Sigmoid colon (tissue), 7 donors: Measurements from ENCODE around the gene IKZF1. TPM values are rescaled to one million over a fixed set of nuclear protein-coding genes. Genes with fewer than 3 reads are reported as not detected.

Experiments used
- DNase-seq: peaks from one replicate; pipeline ENCODE4 v3.0.0-alpha.2; 2019
- H3K27ac ChIP-seq, 4 donors: fragments of 200-600 bp; sonication (generic); one replicate each; pipeline ENCODE4 v1.5.1; 2016 to 2019; ENCODE audit warnings: mild to moderate bottlenecking in 1 of 4
- H3K27me3 ChIP-seq, 3 donors: fragments of 200-600 bp; sonication (generic); one replicate each; pipeline ENCODE4 v1.5.1; 2019; ENCODE audit warnings: mild to moderate bottlenecking in 1 of 3
- H3K36me3 ChIP-seq, 4 donors: fragments of 200-600 bp; sonication (generic); one replicate each; pipeline ENCODE4 v1.5.1; 2016 to 2019
- H3K4me1 ChIP-seq, 4 donors: fragments of 200-600 bp; sonication (generic); one replicate each; pipeline ENCODE4 v1.5.1; 2017 to 2019
- H3K4me3 ChIP-seq, 4 donors: fragments of 200-600 bp; sonication (generic); one replicate each; pipeline ENCODE4 v1.5.1; 2017 to 2019; ENCODE audit warnings: mild to moderate bottlenecking in 2 of 4, moderate library complexity in 1 of 4
- H3K9me3 ChIP-seq, 4 donors: fragments of 200-600 bp in 3 of 4; sonication (generic) in 3 of 4; one replicate each; pipeline versions ENCODE4 v1.5.1 to v1.6.1; 2013 to 2019
- CTCF ChIP-seq, 4 experiments: fragments of 450-650 bp in 3 of 4; fragments of 200-600 bp in 1 of 4; IDR thresholded peaks; one replicate each; pipeline ENCODE4 v1.5.1; 2016 to 2019; ENCODE audit warnings: antibody characterized with exemption in 4 of 4, mild to moderate bottlenecking in 3 of 4, moderate library complexity in 2 of 4
- EP300 ChIP-seq, 4 donors: sonication (generic); formaldehyde crosslinking; IDR thresholded peaks; one replicate each; pipeline ENCODE4 v1.6.1; 2017; ENCODE audit warnings: antibody characterized with exemption in 4 of 4
- POLR2A ChIP-seq, 2 donors: fragments of 450-650 bp; IDR thresholded peaks; one replicate each; pipeline ENCODE4 v1.6.1; 2016; ENCODE audit warnings: antibody characterized with exemption in 2 of 2, mild to moderate bottlenecking in 2 of 2, moderate library complexity in 2 of 2
- POLR2AphosphoS5 ChIP-seq, 4 donors: sonication (generic); formaldehyde crosslinking; IDR thresholded peaks; one replicate each; pipeline ENCODE4 v1.6.1; 2017; ENCODE audit warnings: antibody characterized with exemption in 4 of 4
- WGBS, 2 donors: extraction: QIAGEN DNeasy Blood & Tissue Kit; methylation state at CpG; one replicate each; pipeline ENCODE4 v1.1.7; 2013; 5-methylcytosine and 5-hydroxymethylcytosine counted together
- intact Hi-C: fragments of 100-400 bp; cut with DNase I; formaldehyde crosslinking; loops from one replicate; pipeline ENCODE4 v1.15.1; 2023
- polyA plus RNA-seq, 3 donors: library from polyadenylated mRNA; stranded (reverse); fragments of 200-250 nt; gene quantifications; one replicate each; pipeline ENCODE4 v1.2.3, GENCODE V29; 2013
- total RNA-seq, 4 donors: library from RNA; depleted of rRNA; stranded (reverse); fragments of >200 nt; gene quantifications; one replicate each; pipeline ENCODE4 v1.1.0, GENCODE V29; 2016
- donor health status: healthy with polysubstance abuse.
- donor health status: Bipolar disorder and iron deficiency.
- donor health status: healthy.

Gene IKZF1
- total and polyA plus RNA-seq, 7 donors, result 1.8 to 29.9 (median 6.4) TPM

GRCh38 chr7:50397320-50397970 is 92.9 kb downstream of the IKZF1 start:
- no peak overlapping the region for H3K27ac ChIP-seq
- TF ChIP-seq POLR2A (IDR thresholded peaks at IDR 0.05), result no peak
- TF ChIP-seq CTCF (IDR thresholded peaks at IDR 0.05), result no peak
- TF ChIP-seq EP300 (IDR thresholded peaks at IDR 0.05), result no peak
- TF ChIP-seq POLR2AphosphoS5 (IDR thresholded peaks at IDR 0.05), result no peak
- intact Hi-C loops, result no loop called here
- no peak for DNase-seq
- H3K36me3 ChIP-seq, result no peaks in the 10 kb centered on the region
- no peaks in the 10 kb centered on the region for H3K4me1 ChIP-seq
- WGBS, 2 donors, result 77 to 82% methylated on average over 2 of the region's 2 CpGs
- no peaks in the 10 kb centered on the region for H3K9me3 ChIP-seq
- peaks cover 3 to 30% (median 21%) of the 10 kb centered on the region in 3 donors for H3K27me3 ChIP-seq
- no peak overlapping the region for H3K4me3 ChIP-seq

DNA sequence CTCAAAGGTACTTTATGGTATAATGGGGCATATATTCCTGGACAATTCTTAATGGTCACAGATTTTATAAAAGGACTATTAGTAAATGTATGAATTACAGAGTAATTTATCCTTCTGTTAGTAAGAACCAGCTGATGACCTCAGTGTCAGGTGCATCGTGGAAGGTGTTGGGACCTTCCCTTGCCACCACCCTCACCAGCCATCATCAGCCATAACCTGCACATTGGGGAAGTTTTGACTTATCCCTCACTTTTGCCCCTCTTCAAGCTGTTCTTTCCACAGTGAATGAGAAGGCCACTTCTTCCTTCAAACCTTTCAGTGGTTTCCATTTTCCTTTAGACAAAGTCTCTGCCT is 93.4 kb downstream of the IKZF1 start:
- peaks cover 3 to 30% (median 21%) of the 10 kb centered on the region in 3 donors for H3K27me3 ChIP-seq
- TF ChIP-seq EP300 (IDR thresholded peaks at IDR 0.05), result no peak
- no peak for TF ChIP-seq CTCF (IDR thresholded peaks at IDR 0.05)
- TF ChIP-seq POLR2AphosphoS5 (IDR thresholded peaks at IDR 0.05), result no peak
- no peak for DNase-seq
- H3K27ac ChIP-seq, result no peak overlapping the region
- no peaks in the 10 kb centered on the region for H3K9me3 ChIP-seq
- no peaks in the 10 kb centered on the region for H3K36me3 ChIP-seq
- intact Hi-C loops, result no loop called here
- H3K4me1 ChIP-seq, result no peaks in the 10 kb centered on the region
- no peak overlapping the region for H3K4me3 ChIP-seq
- 74% methylated on average over 1 of the region's 1 CpG for WGBS, 2 donors

DNA sequence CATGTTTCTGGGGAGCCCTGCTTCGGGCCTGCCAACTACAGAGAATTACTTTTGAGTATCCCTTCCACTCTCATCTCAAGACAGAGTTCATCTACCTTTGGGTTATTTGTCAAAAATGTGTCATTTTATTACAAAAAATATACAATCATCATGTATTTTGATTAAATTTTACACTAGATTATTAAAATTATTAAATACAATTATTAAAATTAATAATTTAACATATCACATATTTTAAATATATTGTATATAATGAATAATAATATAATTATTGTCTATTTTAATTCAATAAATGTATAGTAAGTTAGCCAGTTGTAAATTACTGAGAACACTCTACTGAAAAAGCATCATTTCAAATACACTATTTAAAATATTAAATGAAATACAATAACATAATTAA is 94.7 kb downstream of the IKZF1 start:
- no peak for DNase-seq
- Histone ChIP-seq H3K27ac (no peak overlapping the region), H3K27me3 (peaks cover 3 to 30% (median 21%) of the 10 kb centered on the region in 3 donors), H3K36me3 (no peaks in the 10 kb centered on the region), H3K4me1 (no peaks in the 10 kb centered on the region), H3K4me3 (no peak overlapping the region), H3K9me3 (no peaks in the 10 kb centered on the region)
- intact Hi-C loops, result no loop called here
- WGBS, 2 donors, result 71 to 92% methylated on average over 1 of the region's 1 CpG
- no peak for TF ChIP-seq POLR2AphosphoS5 (IDR thresholded peaks at IDR 0.05)
- TF ChIP-seq POLR2A (IDR thresholded peaks at IDR 0.05), result no peak
- TF ChIP-seq EP300 (IDR thresholded peaks at IDR 0.05), result no peak
- no peak for TF ChIP-seq CTCF (IDR thresholded peaks at IDR 0.05)

DNA sequence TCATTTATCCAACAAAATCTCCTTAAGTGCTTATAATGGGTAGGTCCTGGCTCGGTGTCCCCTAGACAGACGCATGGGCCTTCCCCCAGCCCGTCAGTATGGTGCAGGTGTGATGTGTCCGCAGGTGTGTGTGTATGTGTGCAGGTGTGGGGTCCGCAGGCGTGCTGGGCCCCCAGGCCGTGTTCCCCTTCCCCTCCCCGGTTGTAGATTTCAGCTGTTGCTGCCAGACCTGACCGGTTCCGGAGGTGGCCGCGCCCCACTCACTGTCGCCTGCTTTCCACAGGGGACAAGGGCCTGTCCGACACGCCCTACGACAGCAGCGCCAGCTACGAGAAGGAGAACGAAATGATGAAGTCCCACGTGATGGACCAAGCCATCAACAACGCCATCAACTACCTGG is 95.1 kb downstream of the IKZF1 start:
- TF ChIP-seq EP300 (IDR thresholded peaks at IDR 0.05) (no peak), CTCF (IDR thresholded peaks at IDR 0.05) (no peak), POLR2AphosphoS5 (IDR thresholded peaks at IDR 0.05) (no peak), POLR2A (IDR thresholded peaks at IDR 0.05) (no peak)
- 56 to 74% methylated on average over 21 of the region's 21 CpGs for WGBS, 2 donors
- H3K27me3 ChIP-seq, result peaks cover 3 to 30% (median 21%) of the 10 kb centered on the region in 3 donors
- DNase-seq, result no peak
- H3K4me1 ChIP-seq, result no peaks in the 10 kb centered on the region
- H3K9me3 ChIP-seq, result no peaks in the 10 kb centered on the region
- no peak overlapping the region for H3K4me3 ChIP-seq
- H3K27ac ChIP-seq, result no peak overlapping the region
- intact Hi-C loops, result no loop called here
- H3K36me3 ChIP-seq, result no peaks in the 10 kb centered on the region

DNA sequence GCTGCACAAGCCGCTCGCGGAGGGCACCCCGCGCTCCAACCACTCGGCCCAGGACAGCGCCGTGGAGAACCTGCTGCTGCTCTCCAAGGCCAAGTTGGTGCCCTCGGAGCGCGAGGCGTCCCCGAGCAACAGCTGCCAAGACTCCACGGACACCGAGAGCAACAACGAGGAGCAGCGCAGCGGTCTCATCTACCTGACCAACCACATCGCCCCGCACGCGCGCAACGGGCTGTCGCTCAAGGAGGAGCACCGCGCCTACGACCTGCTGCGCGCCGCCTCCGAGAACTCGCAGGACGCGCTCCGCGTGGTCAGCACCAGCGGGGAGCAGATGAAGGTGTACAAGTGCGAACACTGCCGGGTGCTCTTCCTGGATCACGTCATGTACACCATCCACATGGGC is 95.6 kb downstream of the IKZF1 start:
- Histone ChIP-seq H3K36me3 (no peaks in the 10 kb centered on the region), H3K4me1 (no peaks in the 10 kb centered on the region), H3K27me3 (peaks cover 3 to 30% (median 21%) of the 10 kb centered on the region in 3 donors), H3K9me3 (no peaks in the 10 kb centered on the region), H3K4me3 (no peak overlapping the region), H3K27ac (no peak overlapping the region)
- TF ChIP-seq POLR2A (IDR thresholded peaks at IDR 0.05) (no peak), POLR2AphosphoS5 (IDR thresholded peaks at IDR 0.05) (no peak)
- 47 to 63% methylated on average over 41 of the region's 41 CpGs for WGBS, 2 donors
- no peak for DNase-seq
- intact Hi-C loops, result no loop called here
